OCI-LY3 (cell line): ENCODE results near the gene FLOT1.

Experiments
- EZH2phosphoT487 ChIP-seq: fragments of 200-600 bp; shearing (Covaris generic); IDR thresholded peaks from 2 replicates; pipeline ENCODE4 v1.6.1; 2018; ENCODE audit warnings: antibody characterized with exemption, mixed run types, low read depth
- TF ChIP-seq, protein P1 (sequence below): fragments of 200-600, 300-600 bp; sonication (generic); IDR thresholded peaks from 2 replicates; pipeline ENCODE4 v1.5.1; 2014; ENCODE audit warnings: antibody characterized with exemption, low read length, low read depth

DNA sequence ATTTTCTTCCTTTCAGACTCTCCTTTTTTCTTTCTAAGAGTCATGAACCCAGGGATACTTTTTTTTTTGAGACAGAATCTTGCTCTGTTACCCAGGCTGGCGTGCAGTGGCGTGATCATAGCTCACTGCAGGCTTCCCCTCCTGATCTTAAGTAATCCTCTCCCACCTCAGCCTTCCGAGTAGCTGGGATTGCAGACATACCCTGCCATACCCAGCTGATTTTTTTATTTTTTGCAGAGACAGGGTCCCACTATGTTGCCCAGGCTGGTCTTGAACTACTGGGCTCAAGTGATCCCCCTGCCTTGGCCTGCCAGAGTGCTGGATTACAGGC lies 34.6 kb upstream of the FLOT1 start:
- TF ChIP-seq, protein P1, sequence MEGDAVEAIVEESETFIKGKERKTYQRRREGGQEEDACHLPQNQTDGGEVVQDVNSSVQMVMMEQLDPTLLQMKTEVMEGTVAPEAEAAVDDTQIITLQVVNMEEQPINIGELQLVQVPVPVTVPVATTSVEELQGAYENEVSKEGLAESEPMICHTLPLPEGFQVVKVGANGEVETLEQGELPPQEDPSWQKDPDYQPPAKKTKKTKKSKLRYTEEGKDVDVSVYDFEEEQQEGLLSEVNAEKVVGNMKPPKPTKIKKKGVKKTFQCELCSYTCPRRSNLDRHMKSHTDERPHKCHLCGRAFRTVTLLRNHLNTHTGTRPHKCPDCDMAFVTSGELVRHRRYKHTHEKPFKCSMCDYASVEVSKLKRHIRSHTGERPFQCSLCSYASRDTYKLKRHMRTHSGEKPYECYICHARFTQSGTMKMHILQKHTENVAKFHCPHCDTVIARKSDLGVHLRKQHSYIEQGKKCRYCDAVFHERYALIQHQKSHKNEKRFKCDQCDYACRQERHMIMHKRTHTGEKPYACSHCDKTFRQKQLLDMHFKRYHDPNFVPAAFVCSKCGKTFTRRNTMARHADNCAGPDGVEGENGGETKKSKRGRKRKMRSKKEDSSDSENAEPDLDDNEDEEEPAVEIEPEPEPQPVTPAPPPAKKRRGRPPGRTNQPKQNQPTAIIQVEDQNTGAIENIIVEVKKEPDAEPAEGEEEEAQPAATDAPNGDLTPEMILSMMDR, result no peak
- no peak for TF ChIP-seq EZH2phosphoT487
